A673 (cell line): ENCODE measurements around the gene UCK1. TPM values are rescaled to one million over a fixed set of nuclear protein-coding genes. Genes with fewer than 3 reads are reported as not detected.

Source experiments
- BruUV-seq: library from RNA; stranded (reverse); fragments of 400-500 nt; replicated peaks from 2 replicates; lab custom pipeline; 2021; lab: Mats Ljungman, UMichigan
- CTCF ChIA-PET: fragments of 300-600 bp; sonication (Branson Sonifier 250); formaldehyde crosslinking; loops from one replicate; lab custom pipeline; 2022; ENCODE audit warnings: antibody characterized with exemption; lab: Charles Lee
- POLR2A ChIA-PET: fragments of 300-600 bp; sonication (Branson Sonifier 250); formaldehyde crosslinking; loops from one replicate; lab custom pipeline; 2022; ENCODE audit warnings: antibody characterized with exemption; ENCODE audit not compliant: low non-redundant PET; lab: Charles Lee
- DNase-seq: peaks from one replicate; pipeline ENCODE4 v3.0.0-alpha.2; 2015; ENCODE audit warnings: low spot score
- H3K27ac ChIP-seq: fragments of 200-600 bp; sonication (generic); 2 replicates; pipeline ENCODE4 v1.5.1; 2016; ENCODE audit warnings: mixed run types, low read depth, mild to moderate bottlenecking, mixed read lengths, antibody characterized with exemption, low read length; ENCODE audit not compliant: poor library complexity, severe bottlenecking
- H3K27me3 ChIP-seq: fragments of 200-600 bp; sonication (generic); replicated peaks from 2 replicates; pipeline ENCODE4 v1.6.1; 2017; ENCODE audit warnings: mixed run types, low read depth, mild to moderate bottlenecking, mixed read lengths, antibody characterized with exemption, low read length; ENCODE audit not compliant: insufficient read depth, poor library complexity
- H3K36me3 ChIP-seq: fragments of 200-600 bp; sonication (generic); 2 replicates; pipeline ENCODE4 v1.6.1; 2016; ENCODE audit warnings: mixed run types, mild to moderate bottlenecking, mixed read lengths, antibody characterized with exemption, low read length; ENCODE audit not compliant: insufficient read depth, poor library complexity, severe bottlenecking
- H3K4me1 ChIP-seq: fragments of 200-600 bp; sonication (generic); 2 replicates; pipeline ENCODE4 v1.6.1; 2017; ENCODE audit warnings: mixed run types, mild to moderate bottlenecking, mixed read lengths, antibody characterized with exemption, low read length; ENCODE audit not compliant: insufficient read depth, poor library complexity, severe bottlenecking
- H3K4me3 ChIP-seq: fragments of 200-600 bp; sonication (generic); 2 replicates; pipeline ENCODE4 v1.5.1; 2016; ENCODE audit warnings: low read depth, mixed run types, mild to moderate bottlenecking, mixed read lengths, low read length; ENCODE audit not compliant: poor library complexity, severe bottlenecking
- H3K9me3 ChIP-seq: fragments of 200-600 bp; sonication (generic); 2 replicates; pipeline ENCODE4 v1.6.1; 2016; ENCODE audit warnings: mixed run types, low read depth, mild to moderate bottlenecking, mixed read lengths, antibody characterized with exemption, low read length; ENCODE audit not compliant: poor library complexity, severe bottlenecking
- CTCF ChIP-seq: fragments of 300-800, 200-600 bp; sonication (generic); conservative IDR thresholded peaks from 2 replicates; pipeline ENCODE4 v1.5.1; 2017; ENCODE audit warnings: low read depth, mild to moderate bottlenecking, antibody characterized with exemption, low read length, moderate library complexity, mixed read lengths
- EZH2 ChIP-seq: fragments of 200-600 bp; sonication (generic); IDR thresholded peaks from 2 replicates; pipeline ENCODE4 v1.6.1; 2017; ENCODE audit warnings: borderline replicate concordance, low read depth, mild to moderate bottlenecking, mixed read lengths, antibody characterized with exemption, low read length; ENCODE audit not compliant: poor library complexity, severe bottlenecking
- intact Hi-C: fragments of 100-400 bp; cut with micrococcal nuclease; formaldehyde crosslinking; loops from one replicate; pipeline ENCODE4 v1.10.0; 2022; ENCODE audit not compliant: unreplicated experiment
- total RNA-seq: library from RNA; stranded (reverse); gene quantifications from 2 replicates; pipeline ENCODE4 v1.2.3, GENCODE V29; 2021

The UCK1 gene
- total RNA-seq, 1 experiment from 2014 or later: 51.6 TPM

- Histone ChIP-seq H3K36me3 (peaks cover 97% of the 10 kb centered on the region), H3K27ac (no peak overlapping the region), H3K4me3 (no peak overlapping the region), H3K27me3 (no peaks in the 10 kb centered on the region), H3K4me1 (no peaks in the 10 kb centered on the region), H3K9me3 (no peaks in the 10 kb centered on the region)
- BruUV-seq: no TSS peak
- no peak for TF ChIP-seq EZH2
- TF ChIP-seq CTCF: no peak
- ChIA-PET POLR2A (no interaction called here), CTCF (no interaction called here)
- DNase-seq: no peak
- intact Hi-C loops: no loop called here
Observed at GRCh38 chr9:131484560-131485185, 46.4 kb downstream of the UCK1 start.

GRCh38 chr9:131484051-131484445, 47.0 kb downstream of the UCK1 start:
- Histone ChIP-seq H3K4me1 (no peaks in the 10 kb centered on the region), H3K36me3 (peaks cover 98% of the 10 kb centered on the region), H3K27ac (no peak overlapping the region), H3K9me3 (no peaks in the 10 kb centered on the region), H3K27me3 (no peaks in the 10 kb centered on the region), H3K4me3 (no peak overlapping the region)
- ChIA-PET POLR2A (no interaction called here), CTCF (no interaction called here)
- TF ChIP-seq CTCF (no peak), EZH2 (no peak)
- intact Hi-C loops: no loop called here
- no peak for DNase-seq
- no TSS peak for BruUV-seq

GRCh38 chr9:131483319-131484050, 47.6 kb downstream of the UCK1 start:
- DNase-seq: no peak
- CTCF ChIA-PET: interaction anchor here (0.6 kb wide), 1 partner anchor 57 kb away, joined by 3 read pairs; no protein-coding TSS in a partner anchor
- POLR2A ChIA-PET: no interaction called here

More at GRCh38 chr9:131483319-131484050, 47.6 kb downstream of the UCK1 start:
- no peaks in the 10 kb centered on the region for H3K9me3 ChIP-seq
- H3K27me3 ChIP-seq: no peaks in the 10 kb centered on the region
- BruUV-seq: no TSS peak
- no peak overlapping the region for H3K27ac ChIP-seq
- intact Hi-C loops: no loop called here
- peaks cover 98% of the 10 kb centered on the region for H3K36me3 ChIP-seq
- no peaks in the 10 kb centered on the region for H3K4me1 ChIP-seq
- TF ChIP-seq CTCF: no peak
- TF ChIP-seq EZH2: no peak
- H3K4me3 ChIP-seq: no peak overlapping the region
